ENCODE data around the gene RNF128. TPM values are rescaled to one million over a fixed set of nuclear protein-coding genes. Genes with fewer than 3 reads are reported as not detected.

The RNF128 gene
- total RNA-seq, 3 donors from 2014 or later (not counting 1 experiment from before 2014, with no cell fraction given), result not detected

DNA sequence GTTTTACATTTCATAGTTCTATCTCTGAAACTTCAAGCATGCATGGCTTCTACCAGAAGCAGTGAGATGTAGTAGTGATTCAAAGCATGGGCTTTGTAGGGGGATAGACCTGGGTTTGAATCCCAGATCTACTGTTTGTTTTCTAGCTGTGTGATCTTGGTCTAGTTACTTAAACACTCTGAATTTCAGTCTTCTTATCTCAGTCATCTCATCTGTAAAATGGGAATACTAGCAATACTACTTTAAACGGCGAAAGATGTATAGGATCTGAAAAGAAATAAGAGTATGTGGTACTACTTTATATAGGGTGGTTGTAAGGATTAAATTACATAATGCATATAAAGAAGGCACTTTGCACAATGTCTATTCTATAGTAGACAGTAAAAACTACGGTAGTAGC, 20.0 kb upstream of the RNF128 start:
- H3K4me1 Mint-ChIP-seq, result no peaks in the 10 kb centered on the region
- WGBS (ENCODE audit: insufficient coverage), result 100% methylated on average over 1 of the region's 3 CpGs
- intact Hi-C loops (cut with micrococcal nuclease), result no loop called here

DNA sequence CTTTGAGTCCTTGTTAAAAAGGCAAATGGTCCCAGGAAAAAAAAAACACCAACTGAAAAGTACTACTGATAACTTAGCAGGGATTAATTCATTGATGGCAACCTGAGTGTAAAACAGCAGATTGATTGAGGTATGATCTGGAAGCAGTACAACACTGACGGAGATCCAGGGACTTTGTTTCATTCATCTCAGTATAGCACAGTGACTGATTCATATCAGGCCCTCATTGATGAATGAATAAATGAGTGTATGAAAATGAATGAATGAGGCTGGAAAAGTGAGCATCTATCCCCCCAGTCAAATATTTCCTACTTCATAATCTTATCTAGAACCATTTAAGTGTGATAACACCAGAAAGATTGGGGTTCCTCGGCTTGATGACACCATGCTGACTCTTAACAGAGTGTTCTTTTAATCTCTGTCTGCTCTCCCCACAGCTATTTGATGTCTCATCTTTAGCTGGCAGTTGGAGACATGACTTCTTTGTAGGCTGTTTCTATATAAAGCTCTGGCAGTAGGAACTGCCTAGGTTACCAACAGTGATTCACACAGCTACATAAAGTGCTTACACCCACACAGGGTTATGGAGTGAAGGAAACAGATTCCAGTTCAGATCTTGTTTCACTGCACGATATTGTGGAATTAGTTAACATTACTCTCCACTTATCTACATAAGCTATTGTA, 18.6 kb upstream of the RNF128 start:
- Mint-ChIP-seq H3K36me3 (no peaks in the 10 kb centered on the region), H3K4me3 (no peak overlapping the region), H3K27ac (no peak overlapping the region), H3K27me3 (ENCODE audit: low read depth in 2 of 2) (peaks cover 0 to 8% of the 10 kb centered on the region in 2 donors), H3K4me1 (no peaks in the 10 kb centered on the region), H3K9me3 (no peaks in the 10 kb centered on the region)
- no peaks in the 10 kb centered on the region for H3K9me3 ChIP-seq (ENCODE audit: control insufficient read depth, insufficient read depth, low read length)
- DNase-seq (no peak), ATAC-seq (no peak)
- no peak overlapping the region for H3K4me3 ChIP-seq (ENCODE audit: low read length)
- no peaks in the 10 kb centered on the region for H3K27me3 ChIP-seq (ENCODE audit: control insufficient read depth, insufficient read depth, low read length)
- no peaks in the 10 kb centered on the region for H3K36me3 ChIP-seq (ENCODE audit: control insufficient read depth, insufficient read depth, low read length)
- TF ChIP-seq, protein P1, sequence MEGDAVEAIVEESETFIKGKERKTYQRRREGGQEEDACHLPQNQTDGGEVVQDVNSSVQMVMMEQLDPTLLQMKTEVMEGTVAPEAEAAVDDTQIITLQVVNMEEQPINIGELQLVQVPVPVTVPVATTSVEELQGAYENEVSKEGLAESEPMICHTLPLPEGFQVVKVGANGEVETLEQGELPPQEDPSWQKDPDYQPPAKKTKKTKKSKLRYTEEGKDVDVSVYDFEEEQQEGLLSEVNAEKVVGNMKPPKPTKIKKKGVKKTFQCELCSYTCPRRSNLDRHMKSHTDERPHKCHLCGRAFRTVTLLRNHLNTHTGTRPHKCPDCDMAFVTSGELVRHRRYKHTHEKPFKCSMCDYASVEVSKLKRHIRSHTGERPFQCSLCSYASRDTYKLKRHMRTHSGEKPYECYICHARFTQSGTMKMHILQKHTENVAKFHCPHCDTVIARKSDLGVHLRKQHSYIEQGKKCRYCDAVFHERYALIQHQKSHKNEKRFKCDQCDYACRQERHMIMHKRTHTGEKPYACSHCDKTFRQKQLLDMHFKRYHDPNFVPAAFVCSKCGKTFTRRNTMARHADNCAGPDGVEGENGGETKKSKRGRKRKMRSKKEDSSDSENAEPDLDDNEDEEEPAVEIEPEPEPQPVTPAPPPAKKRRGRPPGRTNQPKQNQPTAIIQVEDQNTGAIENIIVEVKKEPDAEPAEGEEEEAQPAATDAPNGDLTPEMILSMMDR (IDR thresholded peaks at IDR 0.05), result no peak
- no CpG with 5 or more reads among the region's 3 CpGs for WGBS (ENCODE audit: insufficient coverage)
- H3K27ac ChIP-seq (ENCODE audit: low read length), result no peak overlapping the region
- H3K4me1 ChIP-seq (ENCODE audit: control insufficient read depth, insufficient read depth, low read length), result no peaks in the 10 kb centered on the region
- intact Hi-C loops (cut with micrococcal nuclease), result no loop called here

More for the DNA sequence above, 20.0 kb upstream of the RNF128 start:
- TF ChIP-seq, protein P1 (IDR thresholded peaks at IDR 0.05), result no peak
- Histone ChIP-seq H3K27me3 (ENCODE audit: control insufficient read depth, insufficient read depth, low read length) (no peaks in the 10 kb centered on the region), H3K9me3 (ENCODE audit: control insufficient read depth, insufficient read depth, low read length) (no peaks in the 10 kb centered on the region), H3K27ac (ENCODE audit: low read length) (no peak overlapping the region), H3K36me3 (ENCODE audit: control insufficient read depth, insufficient read depth, low read length) (no peaks in the 10 kb centered on the region), H3K4me3 (ENCODE audit: low read length) (no peak overlapping the region), H3K4me1 (ENCODE audit: control insufficient read depth, insufficient read depth, low read length) (no peaks in the 10 kb centered on the region)
- DNase-seq, result no peak
- H3K36me3 Mint-ChIP-seq, result no peaks in the 10 kb centered on the region
- H3K27me3 Mint-ChIP-seq (ENCODE audit: low read depth in 2 of 2), result peaks cover 0 to 8% of the 10 kb centered on the region in 2 donors
- H3K9me3 Mint-ChIP-seq, result no peaks in the 10 kb centered on the region
- no peak overlapping the region for H3K4me3 Mint-ChIP-seq
- ATAC-seq, result no peak
- H3K27ac Mint-ChIP-seq, result no peak overlapping the region

DNA sequence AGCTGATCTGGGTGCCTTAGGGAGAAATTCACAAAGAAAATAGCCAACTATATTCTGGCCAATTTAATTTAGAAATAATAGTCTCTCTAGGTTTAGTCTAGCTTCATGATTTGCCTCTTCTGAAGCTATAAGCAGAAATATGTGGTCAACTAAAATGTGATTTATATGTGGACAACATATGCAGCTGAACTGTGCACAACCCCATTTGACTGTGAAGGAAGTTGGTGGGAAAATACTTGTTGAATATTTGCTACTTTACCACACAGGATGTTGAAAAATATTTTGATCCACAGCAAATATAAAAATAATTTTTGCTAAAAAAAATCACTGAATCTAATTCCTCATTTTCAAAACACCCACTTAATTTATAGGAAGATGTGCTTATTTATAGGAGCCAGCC, 15.7 kb upstream of the RNF128 start:
- Mint-ChIP-seq H3K9me3 (no peaks in the 10 kb centered on the region), H3K4me3 (no peak overlapping the region), H3K4me1 (no peaks in the 10 kb centered on the region), H3K27ac (no peak overlapping the region), H3K36me3 (no peaks in the 10 kb centered on the region), H3K27me3 (ENCODE audit: low read depth in 2 of 2) (no peaks in the 10 kb centered on the region)
- intact Hi-C loops (cut with micrococcal nuclease), result no loop called here
- no peak overlapping the region for H3K27ac ChIP-seq (ENCODE audit: low read length)
- H3K36me3 ChIP-seq (ENCODE audit: control insufficient read depth, insufficient read depth, low read length), result no peaks in the 10 kb centered on the region
- TF ChIP-seq, protein P1 (IDR thresholded peaks at IDR 0.05), result no peak
- ATAC-seq (no peak), DNase-seq (no peak)
- no peaks in the 10 kb centered on the region for H3K9me3 ChIP-seq (ENCODE audit: control insufficient read depth, insufficient read depth, low read length)
- no peaks in the 10 kb centered on the region for H3K27me3 ChIP-seq (ENCODE audit: control insufficient read depth, insufficient read depth, low read length)
- H3K4me1 ChIP-seq (ENCODE audit: control insufficient read depth, insufficient read depth, low read length), result no peaks in the 10 kb centered on the region
- no peak overlapping the region for H3K4me3 ChIP-seq (ENCODE audit: low read length)

DNA sequence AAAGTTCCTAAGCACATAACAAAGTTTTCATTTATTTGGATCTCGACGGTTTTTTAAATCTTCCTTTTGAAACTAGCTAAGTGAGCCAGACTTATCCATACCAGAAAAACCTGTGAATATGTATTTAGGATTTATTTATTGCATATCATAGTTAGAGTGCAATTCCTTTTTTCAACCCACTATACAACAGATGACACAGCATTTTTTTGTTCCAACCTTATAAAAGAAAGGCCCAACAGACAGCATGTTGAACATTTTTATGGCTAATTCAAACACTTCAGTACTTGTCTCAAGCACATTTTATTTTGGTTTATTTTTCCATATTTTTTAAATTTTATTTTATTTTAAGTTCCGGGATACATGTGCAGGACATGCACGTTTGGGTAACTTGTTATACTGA, 15.1 kb upstream of the RNF128 start:
- H3K4me1 ChIP-seq (ENCODE audit: control insufficient read depth, insufficient read depth, low read length), result no peaks in the 10 kb centered on the region
- H3K27me3 ChIP-seq (ENCODE audit: control insufficient read depth, insufficient read depth, low read length), result no peaks in the 10 kb centered on the region
- 86% methylated on average over 2 of the region's 4 CpGs for WGBS (ENCODE audit: insufficient coverage)
- no peaks in the 10 kb centered on the region for H3K36me3 ChIP-seq (ENCODE audit: control insufficient read depth, insufficient read depth, low read length)
- Mint-ChIP-seq H3K4me1 (no peaks in the 10 kb centered on the region), H3K36me3 (no peaks in the 10 kb centered on the region), H3K27ac (no peak overlapping the region), H3K9me3 (no peaks in the 10 kb centered on the region), H3K4me3 (no peak overlapping the region), H3K27me3 (ENCODE audit: low read depth in 2 of 2) (no peaks in the 10 kb centered on the region)
- no peaks in the 10 kb centered on the region for H3K9me3 ChIP-seq (ENCODE audit: control insufficient read depth, insufficient read depth, low read length)
- no peak overlapping the region for H3K4me3 ChIP-seq (ENCODE audit: low read length)
- DNase-seq, result no peak
- no peak overlapping the region for H3K27ac ChIP-seq (ENCODE audit: low read length)
- ATAC-seq, result no peak
- TF ChIP-seq, protein P1 (IDR thresholded peaks at IDR 0.05), result no peak
- intact Hi-C loops (cut with micrococcal nuclease), result no loop called here
